ENCODE results near the gene GPD1L. TPM values are rescaled to one million over a fixed set of nuclear protein-coding genes. Genes with fewer than 3 reads are reported as not detected.
"Not testable (repeated sequence)": the region's sequence is repeated elsewhere in the genome, so short reads cannot be mapped to it uniquely, and the experiment has no call there.

The GPD1L gene
- total RNA-seq, 1 experiment from 2014 or later = 14.5 TPM

- peak; percentile 6 for DNase-seq (ENCODE audit: low read depth)
Observed at GRCh38 chr3:32105291-32106131, 909 bp upstream of the GPD1L start.

GRCh38 chr3:32106929-32107362 is 526 bp downstream of the GPD1L start:
- DNase-seq (ENCODE audit: low read depth) = no peak

- DNase-seq (ENCODE audit: low read depth) = not testable (repeated sequence)
Observed at GRCh38 chr3:32108224-32108623, 1.8 kb downstream of the GPD1L start.

- peak; percentile 46 for DNase-seq (ENCODE audit: low read depth)
Observed at GRCh38 chr3:32109256-32109655, 2.8 kb downstream of the GPD1L start.

- DNase-seq (ENCODE audit: low read depth) = no peak
Observed at GRCh38 chr3:32110233-32110760, 3.9 kb downstream of the GPD1L start.

GRCh38 chr3:32111560-32111959 is 5.1 kb downstream of the GPD1L start:
- DNase-seq (ENCODE audit: low read depth) = no peak

GRCh38 chr3:32113566-32113965 is 7.1 kb downstream of the GPD1L start:
- DNase-seq (ENCODE audit: low read depth) = no peak

- no peak for DNase-seq (ENCODE audit: low read depth)
Observed at GRCh38 chr3:32113981-32114545, 7.6 kb downstream of the GPD1L start.

GRCh38 chr3:32114546-32115386 is 8.3 kb downstream of the GPD1L start:
- not testable (repeated sequence) for DNase-seq (ENCODE audit: low read depth)

- no peak for DNase-seq (ENCODE audit: low read depth)
Observed at GRCh38 chr3:32117320-32117719, 10.9 kb downstream of the GPD1L start.

GRCh38 chr3:32118215-32118614 is 11.8 kb downstream of the GPD1L start:
- no peak for DNase-seq (ENCODE audit: low read depth)

- DNase-seq (ENCODE audit: low read depth) = no peak
Observed at GRCh38 chr3:32120471-32120870, 14.1 kb downstream of the GPD1L start.

- no peak for DNase-seq (ENCODE audit: low read depth)
Observed at GRCh38 chr3:32121137-32121536, 14.7 kb downstream of the GPD1L start.

- no peak for DNase-seq (ENCODE audit: low read depth)
Observed at GRCh38 chr3:32123620-32124019, 17.2 kb downstream of the GPD1L start.

- no peak for DNase-seq (ENCODE audit: low read depth)
Observed at GRCh38 chr3:32125012-32125411, 18.6 kb downstream of the GPD1L start.

- DNase-seq (ENCODE audit: low read depth) = no peak
Observed at GRCh38 chr3:32126305-32127015, 20.0 kb downstream of the GPD1L start.

GRCh38 chr3:32127219-32127826 is 20.9 kb downstream of the GPD1L start:
- no peak for DNase-seq (ENCODE audit: low read depth)

- DNase-seq (ENCODE audit: low read depth) = no peak
Observed at GRCh38 chr3:32128936-32129335, 22.5 kb downstream of the GPD1L start.

- no peak for DNase-seq (ENCODE audit: low read depth)
Observed at GRCh38 chr3:32129832-32130231, 23.4 kb downstream of the GPD1L start.

GRCh38 chr3:32132121-32132520 is 25.7 kb downstream of the GPD1L start:
- DNase-seq (ENCODE audit: low read depth) = peak; percentile 36

- DNase-seq (ENCODE audit: low read depth) = no peak
Observed at GRCh38 chr3:32132706-32133105, 26.3 kb downstream of the GPD1L start.

Measured in M059J (cell line).